ENCODE measurements around the gene SERP2. TPM values are rescaled to one million over a fixed set of nuclear protein-coding genes. Genes with fewer than 3 reads are reported as not detected.

Gene SERP2
- total and polyA plus RNA-seq, 2 of the 13 experiments (the other 11 are each of a cell fraction or from before 2014, with no cell fraction given) = not detected

GRCh38 chr13:44374348-44374712 lies 706 bp downstream of the SERP2 start:
- DNase-seq (ENCODE audit: low spot score) = no peak
- Histone ChIP-seq H3K4me1 (ENCODE audit: insufficient read depth, low read length) (peaks cover 10% of the 10 kb centered on the region), H3K79me2 (ENCODE audit: insufficient read depth, low read length) (no peaks in the 10 kb centered on the region), H3K36me3 (replicated peaks in 1 of 2; ENCODE audit: control insufficient read depth in 1 of 2, insufficient read depth in 2 of 2, low read length in 2 of 2) (no peaks in the 10 kb centered on the region), H3K27me3 (ENCODE audit: control insufficient read depth in 1 of 2, insufficient read depth in 2 of 2, low read length in 2 of 2) (peaks cover 0 to 9% of the 10 kb centered on the region in 2 experiments; a peak in 2 of 5 replicates), H3K27ac (ENCODE audit: extremely low read length, insufficient read depth, low read length) (no peak overlapping the region), H3K4me3 (replicated peaks in 1 of 3; ENCODE audit: insufficient read depth in 1 of 3, low read depth in 2 of 3, low read length in 3 of 3) (no peak overlapping the region), H2AFZ (ENCODE audit: low read length) (no peak overlapping the region), H3K9ac (ENCODE audit: insufficient read depth, low read depth, low read length) (no peak overlapping the region), H4K20me1 (ENCODE audit: insufficient read depth, low read length) (no peaks in the 10 kb centered on the region), H3K9me3 (ENCODE audit: low read length) (no peaks in the 10 kb centered on the region), H3K4me2 (ENCODE audit: low read depth, low read length) (no peak overlapping the region)
- TF ChIP-seq KDM6A (CRISPR knock-in tag; IDR thresholded peaks at IDR 0.05; ENCODE audit: low read depth) (no peak), RNF219 (CRISPR knock-in tag; IDR thresholded peaks at IDR 0.05) (no peak), ZNF557 (CRISPR knock-in tag; IDR thresholded peaks at IDR 0.05) (no peak)
- intact Hi-C loops (cut with micrococcal nuclease; ENCODE audit: unreplicated experiment) = loop anchor here (1.0 kb wide), 1 partner anchor 24 kb away; no protein-coding TSS in a partner anchor
- ChIA-PET POLR2A (no interaction called here), CTCF (ENCODE audit: low intra/inter-chr PET ratio, low total read pairs) (no interaction called here)
- ATAC-seq = no peak
- no peak for FAIRE-seq
- no TSS peak for BruUV-seq (replicated peaks)
- WGBS (ENCODE audit: low lambda C conversion rate) = 81% methylated on average over 6 of the region's 10 CpGs
- in situ Hi-C loops (cut with HindIII; ENCODE audit: extremely low pct_ligation_motif_present, low pct_unique_long_range_greater_than_20kb) = no loop called here

- no TSS peak for BruUV-seq (replicated peaks)
- Histone ChIP-seq H4K20me1 (ENCODE audit: insufficient read depth, low read length) (no peaks in the 10 kb centered on the region), H3K9me3 (ENCODE audit: low read length) (no peaks in the 10 kb centered on the region), H3K79me2 (ENCODE audit: insufficient read depth, low read length) (no peaks in the 10 kb centered on the region), H3K9ac (ENCODE audit: insufficient read depth, low read depth, low read length) (no peak overlapping the region), H2AFZ (ENCODE audit: low read length) (no peak overlapping the region), H3K4me3 (replicated peaks in 1 of 3; ENCODE audit: insufficient read depth in 1 of 3, low read depth in 2 of 3, low read length in 3 of 3) (no peak overlapping the region), H3K27me3 (ENCODE audit: control insufficient read depth in 1 of 2, insufficient read depth in 2 of 2, low read length in 2 of 2) (peaks cover 0 to 9% of the 10 kb centered on the region in 2 experiments; a peak in 2 of 5 replicates), H3K4me1 (ENCODE audit: insufficient read depth, low read length) (no peaks in the 10 kb centered on the region), H3K4me2 (ENCODE audit: low read depth, low read length) (no peak overlapping the region), H3K36me3 (replicated peaks in 1 of 2; ENCODE audit: control insufficient read depth in 1 of 2, insufficient read depth in 2 of 2, low read length in 2 of 2) (no peaks in the 10 kb centered on the region), H3K27ac (ENCODE audit: extremely low read length, insufficient read depth, low read length) (no peak overlapping the region)
- FAIRE-seq (no peak), DNase-seq (ENCODE audit: low spot score) (no peak), ATAC-seq (no peak)
- intact Hi-C loops (cut with micrococcal nuclease; ENCODE audit: unreplicated experiment) (no loop called here), in situ Hi-C loops (cut with HindIII; ENCODE audit: extremely low pct_ligation_motif_present, low pct_unique_long_range_greater_than_20kb) (no loop called here)
- POLR2A ChIA-PET = interaction anchor here (0.6 kb wide), 1 partner anchor 57 kb away, joined by 3 read pairs; no protein-coding TSS in a partner anchor
- no peak for TF ChIP-seq FOXA1 (IDR thresholded peaks at IDR 0.05)
- no peak for TF ChIP-seq FOXA1 (CRISPR knock-in tag; IDR thresholded peaks at IDR 0.05)
- no peak for TF ChIP-seq ERF (CRISPR knock-in tag; IDR thresholded peaks at IDR 0.05)
- TF ChIP-seq ZMYM4 (CRISPR knock-in tag; IDR thresholded peaks at IDR 0.05) = no peak
- TF ChIP-seq ZMYM3 (CRISPR knock-in tag; IDR thresholded peaks at IDR 0.05) = no peak
- no peak for TF ChIP-seq TSC22D2 (CRISPR knock-in tag; IDR thresholded peaks at IDR 0.05; ENCODE audit: borderline replicate concordance)
- TF ChIP-seq ZSCAN29 (CRISPR knock-in tag; conservative IDR thresholded peaks at IDR 0.05) = no peak
- no peak for TF ChIP-seq ZNF34 (CRISPR knock-in tag; IDR thresholded peaks at IDR 0.05; ENCODE audit: borderline replicate concordance)
- TF ChIP-seq MIXL1 (CRISPR knock-in tag; IDR thresholded peaks at IDR 0.05) = no peak
- no peak for TF ChIP-seq ISX (CRISPR knock-in tag; conservative IDR thresholded peaks at IDR 0.05)
- WGBS (ENCODE audit: low lambda C conversion rate) = 28% methylated on average over 3 of the region's 3 CpGs
- CTCF ChIA-PET (ENCODE audit: low intra/inter-chr PET ratio, low total read pairs) = no interaction called here
Observed at GRCh38 chr13:44378277-44378676, 4.7 kb downstream of the SERP2 start.

Data from HepG2 (cell line).